GM12878 (cell line): ENCODE measurements around the gene JPH4.
A peak's percentile ranks its signal among the peaks of the same experiment; 100 is the strongest.

ENCODE experiments used
- CHD1 ChIP-seq: IDR thresholded peaks from 2 replicates; pipeline ENCODE4 v1.6.1; 2012; ENCODE audit warnings: low read depth, low read length, improper control_type of control experiment
- CTCF ChIP-seq, 3 experiments: IDR thresholded peaks in 2 of 3; conservative IDR thresholded peaks in 1 of 3; 2 replicates each; pipeline ENCODE4 v1.5.1; 2011; ENCODE audit warnings: low read depth in 3 of 3, low read length in 3 of 3, mild to moderate bottlenecking in 3 of 3, control low read depth in 2 of 3, moderate library complexity in 2 of 3, inconsistent platforms in 1 of 3, mixed read lengths in 1 of 3; ENCODE audit not compliant: control insufficient read depth in 2 of 3, insufficient read depth in 1 of 3; ENCODE audit errors: extremely low read depth in 1 of 3
- IKZF2 ChIP-seq, 2 experiments: fragments of 450-650 bp; IDR thresholded peaks; 2 replicates each; pipeline ENCODE4 v1.6.1; 2017; ENCODE audit warnings: mild to moderate bottlenecking in 2 of 2, moderate library complexity in 2 of 2
- PAX8 ChIP-seq: fragments of 450-650 bp; IDR thresholded peaks from 2 replicates; pipeline ENCODE4 v1.6.1; 2017; ENCODE audit warnings: mild to moderate bottlenecking, moderate library complexity
- POLR2A ChIP-seq: IDR thresholded peaks from 2 replicates; pipeline ENCODE4 v1.6.1; 2011; ENCODE audit warnings: low read depth, mild to moderate bottlenecking, low read length
- ZNF217 ChIP-seq: fragments of 450-650 bp; IDR thresholded peaks from 2 replicates; pipeline ENCODE4 v1.6.1; 2017; ENCODE audit warnings: antibody characterized with exemption, mild to moderate bottlenecking
- TF ChIP-seq, protein P1 (sequence below): IDR thresholded peaks from 2 replicates; pipeline ENCODE4 v1.6.1; 2012; ENCODE audit warnings: mild to moderate bottlenecking, low read depth, low read length

- no peak for TF ChIP-seq CHD1
- TF ChIP-seq ZNF217, result no peak
- TF ChIP-seq POLR2A, result no peak
- TF ChIP-seq CTCF (IDR thresholded peaks at IDR 0.05 in 2 of 3, conservative IDR thresholded peaks at IDR 0.05 in 1 of 3; ENCODE audit: control insufficient read depth in 2 of 3, extremely low read depth in 1 of 3, insufficient read depth in 1 of 3, low read depth in 3 of 3, low read length in 3 of 3), result no peak
- TF ChIP-seq, protein P1, sequence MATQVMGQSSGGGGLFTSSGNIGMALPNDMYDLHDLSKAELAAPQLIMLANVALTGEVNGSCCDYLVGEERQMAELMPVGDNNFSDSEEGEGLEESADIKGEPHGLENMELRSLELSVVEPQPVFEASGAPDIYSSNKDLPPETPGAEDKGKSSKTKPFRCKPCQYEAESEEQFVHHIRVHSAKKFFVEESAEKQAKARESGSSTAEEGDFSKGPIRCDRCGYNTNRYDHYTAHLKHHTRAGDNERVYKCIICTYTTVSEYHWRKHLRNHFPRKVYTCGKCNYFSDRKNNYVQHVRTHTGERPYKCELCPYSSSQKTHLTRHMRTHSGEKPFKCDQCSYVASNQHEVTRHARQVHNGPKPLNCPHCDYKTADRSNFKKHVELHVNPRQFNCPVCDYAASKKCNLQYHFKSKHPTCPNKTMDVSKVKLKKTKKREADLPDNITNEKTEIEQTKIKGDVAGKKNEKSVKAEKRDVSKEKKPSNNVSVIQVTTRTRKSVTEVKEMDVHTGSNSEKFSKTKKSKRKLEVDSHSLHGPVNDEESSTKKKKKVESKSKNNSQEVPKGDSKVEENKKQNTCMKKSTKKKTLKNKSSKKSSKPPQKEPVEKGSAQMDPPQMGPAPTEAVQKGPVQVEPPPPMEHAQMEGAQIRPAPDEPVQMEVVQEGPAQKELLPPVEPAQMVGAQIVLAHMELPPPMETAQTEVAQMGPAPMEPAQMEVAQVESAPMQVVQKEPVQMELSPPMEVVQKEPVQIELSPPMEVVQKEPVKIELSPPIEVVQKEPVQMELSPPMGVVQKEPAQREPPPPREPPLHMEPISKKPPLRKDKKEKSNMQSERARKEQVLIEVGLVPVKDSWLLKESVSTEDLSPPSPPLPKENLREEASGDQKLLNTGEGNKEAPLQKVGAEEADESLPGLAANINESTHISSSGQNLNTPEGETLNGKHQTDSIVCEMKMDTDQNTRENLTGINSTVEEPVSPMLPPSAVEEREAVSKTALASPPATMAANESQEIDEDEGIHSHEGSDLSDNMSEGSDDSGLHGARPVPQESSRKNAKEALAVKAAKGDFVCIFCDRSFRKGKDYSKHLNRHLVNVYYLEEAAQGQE, result no peak
- TF ChIP-seq PAX8, result no peak
- peak in 1 of 2 experiments; percentile 27; a peak in 2 of 4 replicates for TF ChIP-seq IKZF2 (IDR thresholded peaks at IDR 0.05)
Observed at GRCh38 chr14:23557521-23557920, 21.1 kb downstream of the JPH4 start.
